WTC11 (cell line): ENCODE results near the gene SRMS.

ENCODE experiments used
- USF2 ChIP-seq: sonication (generic); formaldehyde crosslinking; IDR thresholded peaks from 2 replicates; pipeline ENCODE4 v1.8.1; 2023; ENCODE audit warnings: mild to moderate bottlenecking, missing genetic modification reagents, moderate library complexity
- TF ChIP-seq, protein P1 (sequence below): fragments of 200-600 bp; IDR thresholded peaks from 2 replicates; pipeline ENCODE4 v1.8.0; 2022; ENCODE audit warnings: antibody characterized with exemption

DNA sequence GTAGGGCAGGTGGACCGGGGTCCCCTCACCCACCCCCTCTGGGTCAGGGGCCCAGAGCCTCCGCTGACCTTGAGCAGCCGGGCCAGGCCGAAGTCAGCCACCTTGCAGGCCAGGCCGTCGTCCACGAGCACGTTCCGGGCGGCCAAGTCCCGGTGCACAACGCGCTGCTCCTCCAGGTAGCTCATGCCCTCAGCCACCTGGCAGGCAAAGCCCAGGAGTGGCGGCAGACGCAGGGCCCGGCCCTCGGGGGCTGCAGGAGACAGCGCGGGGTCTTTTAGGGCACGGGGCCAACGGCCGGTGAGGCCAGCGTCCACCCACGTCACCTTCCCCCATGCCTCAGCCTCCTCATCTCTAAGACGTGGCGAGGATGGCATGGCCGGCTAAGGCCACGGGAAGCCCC, 6.2 kb downstream of the SRMS start:
- TF ChIP-seq, protein P1, sequence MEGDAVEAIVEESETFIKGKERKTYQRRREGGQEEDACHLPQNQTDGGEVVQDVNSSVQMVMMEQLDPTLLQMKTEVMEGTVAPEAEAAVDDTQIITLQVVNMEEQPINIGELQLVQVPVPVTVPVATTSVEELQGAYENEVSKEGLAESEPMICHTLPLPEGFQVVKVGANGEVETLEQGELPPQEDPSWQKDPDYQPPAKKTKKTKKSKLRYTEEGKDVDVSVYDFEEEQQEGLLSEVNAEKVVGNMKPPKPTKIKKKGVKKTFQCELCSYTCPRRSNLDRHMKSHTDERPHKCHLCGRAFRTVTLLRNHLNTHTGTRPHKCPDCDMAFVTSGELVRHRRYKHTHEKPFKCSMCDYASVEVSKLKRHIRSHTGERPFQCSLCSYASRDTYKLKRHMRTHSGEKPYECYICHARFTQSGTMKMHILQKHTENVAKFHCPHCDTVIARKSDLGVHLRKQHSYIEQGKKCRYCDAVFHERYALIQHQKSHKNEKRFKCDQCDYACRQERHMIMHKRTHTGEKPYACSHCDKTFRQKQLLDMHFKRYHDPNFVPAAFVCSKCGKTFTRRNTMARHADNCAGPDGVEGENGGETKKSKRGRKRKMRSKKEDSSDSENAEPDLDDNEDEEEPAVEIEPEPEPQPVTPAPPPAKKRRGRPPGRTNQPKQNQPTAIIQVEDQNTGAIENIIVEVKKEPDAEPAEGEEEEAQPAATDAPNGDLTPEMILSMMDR: no peak
- TF ChIP-seq USF2 (CRISPR knock-in tag): no peak
